HL-60 (cell line): Measurements from ENCODE around the gene PCDHA13.
"Not testable (repeated sequence)": the region's sequence is repeated elsewhere in the genome, so short reads cannot be mapped to it uniquely, and the experiment has no call there.

ENCODE experiments used
- DNase-seq, 2 experiments: peaks; one replicate each; pipeline ENCODE4 v3.0.0-alpha.2; 2010 to 2020; ENCODE audit warnings: low read depth in 1 of 2, low spot score in 1 of 2
- H3K27ac ChIP-seq: fragments of 250-450 bp; sonication (Bioruptor Pico); replicated peaks from 2 replicates; pipeline ENCODE4 v1.5.1; 2020; ENCODE audit warnings: mild to moderate bottlenecking, moderate library complexity
- H3K27me3 ChIP-seq: fragments of 250-450 bp; sonication (Bioruptor Pico); 2 replicates; pipeline ENCODE4 v1.5.1; 2021; ENCODE audit warnings: mild to moderate bottlenecking, moderate library complexity; ENCODE audit not compliant: insufficient read depth, poor library complexity, severe bottlenecking
- H3K4me3 ChIP-seq: replicated peaks from 2 replicates; pipeline ENCODE4 v1.5.1; 2011; ENCODE audit warnings: mild to moderate bottlenecking, control low read depth, low read length; ENCODE audit not compliant: insufficient read depth
- CTCF ChIP-seq: IDR thresholded peaks from one replicate; pipeline ENCODE4 v1.5.1; 2011; ENCODE audit warnings: low read length, control low read depth, inconsistent platforms; ENCODE audit not compliant: insufficient read depth
- GABPA ChIP-seq: IDR thresholded peaks from 2 replicates; pipeline ENCODE4 v1.6.1; 2012; ENCODE audit warnings: low read depth
- POLR2AphosphoS5 ChIP-seq: IDR thresholded peaks from 2 replicates; pipeline ENCODE4 v1.6.1; 2012; ENCODE audit warnings: low read depth
- REST ChIP-seq: IDR thresholded peaks from 2 replicates; pipeline ENCODE4 v1.6.1; 2012; ENCODE audit warnings: low read depth; ENCODE audit not compliant: insufficient replicate concordance
- SPI1 ChIP-seq: IDR thresholded peaks from 2 replicates; pipeline ENCODE4 v1.6.1; 2012; ENCODE audit warnings: low read depth, mild to moderate bottlenecking, borderline replicate concordance
- long read RNA-seq: library from polyadenylated mRNA; unstranded; transcript quantifications from one replicate; pipeline ENCODE4 v2.0.0, GENCODE V29; 2020

The PCDHA13 gene
- long read RNA-seq = 0 reads

GRCh38 chr5:140881889-140882590 is at the start of gene PCDHA13:
Gene PCDHA13 (plus strand): TSS chr5:140882124. CDS start chr5:140882269, 145 bp downstream.
- no peak within 1 kb of the TSS for H3K4me3 ChIP-seq
- no peak for TF ChIP-seq SPI1
- no peak for TF ChIP-seq REST
- TF ChIP-seq POLR2AphosphoS5 = no peak
- TF ChIP-seq GABPA = no peak
- no peak for TF ChIP-seq CTCF
- H3K27ac ChIP-seq = no peak within 1 kb of the TSS
- DNase-seq = no peak
- no peaks in the 10 kb centered on the region for H3K27me3 ChIP-seq

- Histone ChIP-seq H3K27ac (no peak within 1 kb of the TSS), H3K27me3 (no peaks in the 10 kb centered on the region), H3K4me3 (no peak within 1 kb of the TSS)
- no peak for DNase-seq
- no peak for TF ChIP-seq SPI1
- TF ChIP-seq REST = no peak
- TF ChIP-seq POLR2AphosphoS5 = no peak
Measured at GRCh38 chr5:140833993-140834392, 47.9 kb upstream of the PCDHA13 start, which contains the start of gene PCDHA7. Gene PCDHA7 (plus strand): TSS chr5:140834269. CDS start chr5:140834384, 115 bp downstream.

- H3K27me3 ChIP-seq, H3K4me3 ChIP-seq, H3K27ac ChIP-seq, DNase-seq: not testable (repeated sequence)
Measured at GRCh38 chr5:140834439-140835008, 47.4 kb upstream of the PCDHA13 start.

GRCh38 chr5:140835622-140836510 is 46.1 kb upstream of the PCDHA13 start:
- no peak for TF ChIP-seq REST
- TF ChIP-seq SPI1 = no peak
- no peak for TF ChIP-seq GABPA
- TF ChIP-seq POLR2AphosphoS5 = no peak
- TF ChIP-seq CTCF = no peak
- H3K27me3 ChIP-seq = no peaks in the 10 kb centered on the region
- H3K4me3 ChIP-seq = no peak overlapping the region
- no peak for DNase-seq
- H3K27ac ChIP-seq = no peak overlapping the region
